ENCODE measurements around the gene TOR1AIP1.

TOR1AIP1 gene

DNA sequence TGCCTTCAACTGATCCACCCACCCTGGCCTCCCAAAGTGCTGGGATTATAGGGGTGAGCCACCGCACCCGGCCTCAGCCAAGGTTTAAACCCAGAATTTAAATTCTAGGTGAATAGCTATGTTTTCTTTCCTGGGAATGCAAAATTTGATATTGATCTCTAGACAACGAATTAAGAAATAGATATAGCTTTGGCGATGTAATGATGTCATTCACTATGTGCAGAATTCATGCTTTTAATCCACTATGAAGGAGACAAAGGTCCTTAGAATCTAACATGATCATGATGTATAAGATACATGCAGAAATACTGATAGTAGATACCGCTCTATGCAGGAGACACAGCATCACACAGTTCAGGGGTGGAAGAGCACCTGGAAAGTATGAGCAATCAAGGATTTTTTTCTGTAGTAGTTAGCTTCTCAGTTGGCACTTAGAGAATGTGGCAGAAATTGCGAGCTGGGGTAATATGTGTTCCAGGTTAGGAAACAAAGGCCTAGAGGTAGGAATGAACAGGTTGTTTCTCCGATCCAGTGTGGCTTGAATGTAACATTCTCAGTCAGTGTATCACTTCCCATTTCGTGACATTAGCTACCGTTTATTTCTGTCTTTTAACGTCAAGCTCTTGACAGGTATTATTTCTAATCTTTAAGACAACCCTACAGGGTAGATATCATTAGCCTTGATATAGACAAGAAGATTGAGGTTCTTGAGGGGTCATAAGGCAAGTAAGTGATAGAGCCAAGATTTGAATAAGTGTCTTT, 69.5 kb downstream of the TOR1AIP1 start:
- TF ChIP-seq ZNF157 (tag by site-specific recombination; IDR thresholded peaks at IDR 0.05), result no peak
- no peak for TF ChIP-seq ZNF416 (tag by site-specific recombination; IDR thresholded peaks at IDR 0.05)
- no peak for TF ChIP-seq ZNF221 (tag by site-specific recombination; IDR thresholded peaks at IDR 0.05; ENCODE audit: borderline replicate concordance)
- no peak for TF ChIP-seq KLF7 (tag by site-specific recombination; IDR thresholded peaks at IDR 0.05; ENCODE audit: borderline replicate concordance)
- TF ChIP-seq, protein P1, sequence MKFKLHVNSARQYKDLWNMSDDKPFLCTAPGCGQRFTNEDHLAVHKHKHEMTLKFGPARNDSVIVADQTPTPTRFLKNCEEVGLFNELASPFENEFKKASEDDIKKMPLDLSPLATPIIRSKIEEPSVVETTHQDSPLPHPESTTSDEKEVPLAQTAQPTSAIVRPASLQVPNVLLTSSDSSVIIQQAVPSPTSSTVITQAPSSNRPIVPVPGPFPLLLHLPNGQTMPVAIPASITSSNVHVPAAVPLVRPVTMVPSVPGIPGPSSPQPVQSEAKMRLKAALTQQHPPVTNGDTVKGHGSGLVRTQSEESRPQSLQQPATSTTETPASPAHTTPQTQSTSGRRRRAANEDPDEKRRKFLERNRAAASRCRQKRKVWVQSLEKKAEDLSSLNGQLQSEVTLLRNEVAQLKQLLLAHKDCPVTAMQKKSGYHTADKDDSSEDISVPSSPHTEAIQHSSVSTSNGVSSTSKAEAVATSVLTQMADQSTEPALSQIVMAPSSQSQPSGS (tag by site-specific recombination; IDR thresholded peaks at IDR 0.05; ENCODE audit: low read depth), result peak; percentile 53
- TF ChIP-seq ZFP37 (tag by site-specific recombination; IDR thresholded peaks at IDR 0.05), result no peak
- no peak overlapping the region for H3K27ac ChIP-seq (ENCODE audit: extremely low read depth, low read depth, low read length)

GRCh38 chr1:179952186-179952585, 70.1 kb downstream of the TOR1AIP1 start:
- POLR2A ChIA-PET, result no interaction called here
- TF ChIP-seq ZNF626 (tag by site-specific recombination; IDR thresholded peaks at IDR 0.05) (no peak), ZNF114 (tag by site-specific recombination; IDR thresholded peaks at IDR 0.05) (no peak), ZNF555 (tag by site-specific recombination; conservative IDR thresholded peaks at IDR 0.05) (no peak), ZNF112 (tag by site-specific recombination; IDR thresholded peaks at IDR 0.05) (no peak), ZSCAN30 (tag by site-specific recombination; IDR thresholded peaks at IDR 0.05) (no peak), ZSCAN23 (tag by site-specific recombination; IDR thresholded peaks at IDR 0.05) (no peak), GLIS2 (tag by site-specific recombination; IDR thresholded peaks at IDR 0.05) (no peak), MYNN (tag by site-specific recombination; IDR thresholded peaks at IDR 0.05; ENCODE audit: borderline replicate concordance) (no peak), MZF1 (tag by site-specific recombination; IDR thresholded peaks at IDR 0.05; ENCODE audit: borderline replicate concordance) (no peak), ZNF658 (tag by site-specific recombination; IDR thresholded peaks at IDR 0.05) (no peak), ZFP41 (tag by site-specific recombination; IDR thresholded peaks at IDR 0.05; ENCODE audit: borderline replicate concordance) (no peak), OSR2 (tag by site-specific recombination; IDR thresholded peaks at IDR 0.05) (no peak), ZNF501 (tag by site-specific recombination; IDR thresholded peaks at IDR 0.05) (no peak), ZSCAN5A (tag by site-specific recombination; IDR thresholded peaks at IDR 0.05) (no peak), ZFHX2 (tag by site-specific recombination; conservative IDR thresholded peaks at IDR 0.05) (no peak)
- TF ChIP-seq, protein P2, sequence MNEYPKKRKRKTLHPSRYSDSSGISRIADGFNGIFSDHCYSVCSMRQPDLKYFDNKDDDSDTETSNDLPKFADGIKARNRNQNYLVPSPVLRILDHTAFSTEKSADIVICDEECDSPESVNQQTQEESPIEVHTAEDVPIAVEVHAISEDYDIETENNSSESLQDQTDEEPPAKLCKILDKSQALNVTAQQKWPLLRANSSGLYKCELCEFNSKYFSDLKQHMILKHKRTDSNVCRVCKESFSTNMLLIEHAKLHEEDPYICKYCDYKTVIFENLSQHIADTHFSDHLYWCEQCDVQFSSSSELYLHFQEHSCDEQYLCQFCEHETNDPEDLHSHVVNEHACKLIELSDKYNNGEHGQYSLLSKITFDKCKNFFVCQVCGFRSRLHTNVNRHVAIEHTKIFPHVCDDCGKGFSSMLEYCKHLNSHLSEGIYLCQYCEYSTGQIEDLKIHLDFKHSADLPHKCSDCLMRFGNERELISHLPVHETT (tag by site-specific recombination; IDR thresholded peaks at IDR 0.05), result no peak
- Histone ChIP-seq H3K4me1 (ENCODE audit: control insufficient read depth, insufficient read depth, low read length) (no peaks in the 10 kb centered on the region), H3K36me3 (ENCODE audit: control insufficient read depth in 2 of 2, insufficient read depth in 1 of 2, low read length in 2 of 2) (no peaks in the 10 kb centered on the region), H3K4me3 (ENCODE audit: low read depth, low read length) (no peak overlapping the region), H3K27ac (ENCODE audit: extremely low read depth, low read depth, low read length) (no peak overlapping the region), H3K9me3 (ENCODE audit: control insufficient read depth, insufficient read depth, low read depth, low read length) (no peaks in the 10 kb centered on the region)
- CTCF ChIA-PET, result interaction anchor here (1.0 to 1.4 kb wide), 2 partner anchors 14 to 57 kb away, joined by 3 read pairs; no protein-coding TSS in a partner anchor

More for the DNA sequence above, 69.5 kb downstream of the TOR1AIP1 start:
- Histone ChIP-seq H3K4me1 (ENCODE audit: control insufficient read depth, insufficient read depth, low read length) (no peaks in the 10 kb centered on the region), H3K36me3 (ENCODE audit: control insufficient read depth in 2 of 2, insufficient read depth in 1 of 2, low read length in 2 of 2) (no peaks in the 10 kb centered on the region), H3K9me3 (ENCODE audit: control insufficient read depth, insufficient read depth, low read depth, low read length) (no peaks in the 10 kb centered on the region), H3K4me3 (ENCODE audit: low read depth, low read length) (no peak overlapping the region)
- POLR2A ChIA-PET, result no interaction called here
- CTCF ChIA-PET, result interaction anchor here (1.0 to 1.4 kb wide), 2 partner anchors 13 to 56 kb away, joined by 3 read pairs; no protein-coding TSS in a partner anchor

Data from HEK293 (cell line).